Activated CD8-positive, alpha-beta memory T cell treated with anti-CD3 and anti-CD28 coated beads for 48 hours (primary cell): Measurements from ENCODE around the gene HS3ST5.

Experiments used
- DNase-seq, 3 experiments: peaks; one replicate each; pipeline ENCODE4 v3.0.0-alpha.2; 2020; ENCODE audit warnings: low read depth in 2 of 3, low spot score in 2 of 3

HS3ST5 gene

GRCh38 chr6:114200891-114201290, 141.9 kb downstream of the HS3ST5 start:
- no peak for DNase-seq

- no peak for DNase-seq
Measured at GRCh38 chr6:114195631-114196403, 147.0 kb downstream of the HS3ST5 start.

GRCh38 chr6:114195027-114195365, 147.8 kb downstream of the HS3ST5 start:
- DNase-seq, result no peak

GRCh38 chr6:114194362-114195026, 148.3 kb downstream of the HS3ST5 start:
- no peak for DNase-seq

GRCh38 chr6:114187563-114187962, 155.3 kb downstream of the HS3ST5 start:
- DNase-seq, result no peak

- no peak for DNase-seq
Measured at GRCh38 chr6:114181664-114182063, 161.2 kb downstream of the HS3ST5 start.

GRCh38 chr6:114179411-114179810, 163.4 kb downstream of the HS3ST5 start:
- DNase-seq, result no peak

- DNase-seq, result no peak
Measured at GRCh38 chr6:114176726-114177125, 166.1 kb downstream of the HS3ST5 start.

- DNase-seq, result no peak
Measured at GRCh38 chr6:114172576-114173260, 170.1 kb downstream of the HS3ST5 start.

- no peak for DNase-seq
Measured at GRCh38 chr6:114171473-114171872, 171.3 kb downstream of the HS3ST5 start.

GRCh38 chr6:114170958-114171387, 171.8 kb downstream of the HS3ST5 start:
- DNase-seq, result no peak

- no peak for DNase-seq
Measured at GRCh38 chr6:114170372-114170771, 172.5 kb downstream of the HS3ST5 start.

- no peak for DNase-seq
Measured at GRCh38 chr6:114169763-114170162, 173.1 kb downstream of the HS3ST5 start.

GRCh38 chr6:114167583-114168576, 174.9 kb downstream of the HS3ST5 start:
- no peak for DNase-seq

- no peak for DNase-seq
Measured at GRCh38 chr6:114164207-114164606, 178.6 kb downstream of the HS3ST5 start.

GRCh38 chr6:114162691-114163347, 180.0 kb downstream of the HS3ST5 start:
- DNase-seq, result no peak

GRCh38 chr6:114160881-114161280, 181.9 kb downstream of the HS3ST5 start:
- no peak for DNase-seq

GRCh38 chr6:114159727-114160126, 183.1 kb downstream of the HS3ST5 start:
- no peak for DNase-seq

GRCh38 chr6:114158838-114159694, 183.8 kb downstream of the HS3ST5 start:
- no peak for DNase-seq
